ENCODE data around the gene RRAGD. TPM values are rescaled to one million over a fixed set of nuclear protein-coding genes. Genes with fewer than 3 reads are reported as not detected.
A peak's percentile ranks its signal among the peaks of the same experiment; 100 is the strongest.

RRAGD gene
- total RNA-seq, 1 experiment from 2014 or later: 27.8 TPM

- in situ Hi-C loops (cut with HindIII; ENCODE audit: low pct_unique_long_range_greater_than_20kb, low sequenced_read_pairs): no loop called here
- Histone ChIP-seq H3K36me3 (ENCODE audit: control insufficient read depth, insufficient read depth, low read length) (no peaks in the 10 kb centered on the region), H3K4me3 (ENCODE audit: low read depth in 2 of 2, low read length in 2 of 2) (no peak overlapping the region), H3K27ac (ENCODE audit: low read length) (no peak overlapping the region), H3K27me3 (ENCODE audit: control insufficient read depth, insufficient read depth, low read length) (peaks cover 4% of the 10 kb centered on the region; the same call in 1 of the 2 replicates), H3K9me3 (ENCODE audit: control insufficient read depth, insufficient read depth, low read depth, low read length) (no peaks in the 10 kb centered on the region), H3K4me1 (ENCODE audit: control insufficient read depth, insufficient read depth, low read length) (0 out of 2 replicates have a peak, but pooled peaks cover 3% of the 10 kb centered on the region)
- DNase-seq (ENCODE audit: low read depth, low spot score): no peak
- no peak for ATAC-seq
- POLR2A ChIA-PET: interaction anchor here (0.6 kb wide), 1 partner anchor 171 kb away, joined by 3 read pairs; no protein-coding TSS in a partner anchor
- TSS peak; percentile 61 for BruUV-seq (replicated peaks)
- intact Hi-C loops (cut with micrococcal nuclease; ENCODE audit: unreplicated experiment): no loop called here
- TF ChIP-seq POLR2AphosphoS5 (IDR thresholded peaks at IDR 0.05; ENCODE audit: low read depth, low read length) (no peak), TCF7L2 (IDR thresholded peaks at IDR 0.05; ENCODE audit: low read depth, low read length) (no peak), CTCF (IDR thresholded peaks at IDR 0.05) (no peak), SIN3A (IDR thresholded peaks at IDR 0.05; ENCODE audit: borderline replicate concordance, insufficient read depth, low read depth, low read length) (no peak), REST (IDR thresholded peaks at IDR 0.05; ENCODE audit: insufficient read depth in 1 of 2, low read depth in 2 of 2, low read length in 1 of 2) (no peak)
- CTCF ChIA-PET: no interaction called here
Measured at GRCh38 chr6:89434954-89435353, 22.9 kb upstream of the RRAGD start.

GRCh38 chr6:89434150-89434499 lies 22.1 kb upstream of the RRAGD start:
- in situ Hi-C loops (cut with HindIII; ENCODE audit: low pct_unique_long_range_greater_than_20kb, low sequenced_read_pairs): no loop called here
- POLR2A ChIA-PET: no interaction called here

More at GRCh38 chr6:89434150-89434499, 22.1 kb upstream of the RRAGD start:
- TF ChIP-seq CTCF (IDR thresholded peaks at IDR 0.05) (no peak), REST (IDR thresholded peaks at IDR 0.05; ENCODE audit: insufficient read depth in 1 of 2, low read depth in 2 of 2, low read length in 1 of 2) (no peak), TCF7L2 (IDR thresholded peaks at IDR 0.05; ENCODE audit: low read depth, low read length) (no peak)
- Histone ChIP-seq H3K4me1 (ENCODE audit: control insufficient read depth, insufficient read depth, low read length) (0 out of 2 replicates have a peak, but pooled peaks cover 3% of the 10 kb centered on the region), H3K4me3 (ENCODE audit: low read depth in 2 of 2, low read length in 2 of 2) (peak overlapping the region in 1 of 2 experiments; percentile 53; a peak in 1 of 4 replicates), H3K36me3 (ENCODE audit: control insufficient read depth, insufficient read depth, low read length) (no peaks in the 10 kb centered on the region), H3K27me3 (ENCODE audit: control insufficient read depth, insufficient read depth, low read length) (peaks cover 4% of the 10 kb centered on the region; the same call in 1 of the 2 replicates), H3K9me3 (ENCODE audit: control insufficient read depth, insufficient read depth, low read depth, low read length) (no peaks in the 10 kb centered on the region), H3K27ac (ENCODE audit: low read length) (no peak overlapping the region)
- no TSS peak for BruUV-seq (replicated peaks)
- intact Hi-C loops (cut with micrococcal nuclease; ENCODE audit: unreplicated experiment): no loop called here
- CTCF ChIA-PET: interaction anchor here (0.8 kb wide), 1 partner anchor 62 kb away, joined by 3 read pairs; no protein-coding TSS in a partner anchor
- ATAC-seq (no peak), DNase-seq (ENCODE audit: low read depth, low spot score) (no peak)

Measured in Panc1 (cell line).